NB4 (cell line): ENCODE measurements around the gene CRX.
"Not testable (repeated sequence)": the region's sequence is repeated elsewhere in the genome, so short reads cannot be mapped to it uniquely, and the experiment has no call there.

Experiments used
- MAX ChIP-seq: IDR thresholded peaks from 2 replicates; pipeline ENCODE4 v1.6.1; 2011; ENCODE audit warnings: low read depth, low read length
- MYC ChIP-seq: IDR thresholded peaks from 2 replicates; pipeline ENCODE4 v1.6.1; 2011; ENCODE audit warnings: low read depth, low read length
- TF ChIP-seq, protein P1 (sequence below): IDR thresholded peaks from one replicate; pipeline ENCODE4 v1.5.1; 2012; ENCODE audit warnings: low read depth, low read length

GRCh38 chr19:47803671-47804070 is 18.1 kb upstream of the CRX start:
- TF ChIP-seq MYC, MAX: not testable (repeated sequence)
- TF ChIP-seq, protein P1, sequence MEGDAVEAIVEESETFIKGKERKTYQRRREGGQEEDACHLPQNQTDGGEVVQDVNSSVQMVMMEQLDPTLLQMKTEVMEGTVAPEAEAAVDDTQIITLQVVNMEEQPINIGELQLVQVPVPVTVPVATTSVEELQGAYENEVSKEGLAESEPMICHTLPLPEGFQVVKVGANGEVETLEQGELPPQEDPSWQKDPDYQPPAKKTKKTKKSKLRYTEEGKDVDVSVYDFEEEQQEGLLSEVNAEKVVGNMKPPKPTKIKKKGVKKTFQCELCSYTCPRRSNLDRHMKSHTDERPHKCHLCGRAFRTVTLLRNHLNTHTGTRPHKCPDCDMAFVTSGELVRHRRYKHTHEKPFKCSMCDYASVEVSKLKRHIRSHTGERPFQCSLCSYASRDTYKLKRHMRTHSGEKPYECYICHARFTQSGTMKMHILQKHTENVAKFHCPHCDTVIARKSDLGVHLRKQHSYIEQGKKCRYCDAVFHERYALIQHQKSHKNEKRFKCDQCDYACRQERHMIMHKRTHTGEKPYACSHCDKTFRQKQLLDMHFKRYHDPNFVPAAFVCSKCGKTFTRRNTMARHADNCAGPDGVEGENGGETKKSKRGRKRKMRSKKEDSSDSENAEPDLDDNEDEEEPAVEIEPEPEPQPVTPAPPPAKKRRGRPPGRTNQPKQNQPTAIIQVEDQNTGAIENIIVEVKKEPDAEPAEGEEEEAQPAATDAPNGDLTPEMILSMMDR: not testable (repeated sequence)
